ENCODE measurements around the gene COL8A2.

Gene COL8A2

DNA sequence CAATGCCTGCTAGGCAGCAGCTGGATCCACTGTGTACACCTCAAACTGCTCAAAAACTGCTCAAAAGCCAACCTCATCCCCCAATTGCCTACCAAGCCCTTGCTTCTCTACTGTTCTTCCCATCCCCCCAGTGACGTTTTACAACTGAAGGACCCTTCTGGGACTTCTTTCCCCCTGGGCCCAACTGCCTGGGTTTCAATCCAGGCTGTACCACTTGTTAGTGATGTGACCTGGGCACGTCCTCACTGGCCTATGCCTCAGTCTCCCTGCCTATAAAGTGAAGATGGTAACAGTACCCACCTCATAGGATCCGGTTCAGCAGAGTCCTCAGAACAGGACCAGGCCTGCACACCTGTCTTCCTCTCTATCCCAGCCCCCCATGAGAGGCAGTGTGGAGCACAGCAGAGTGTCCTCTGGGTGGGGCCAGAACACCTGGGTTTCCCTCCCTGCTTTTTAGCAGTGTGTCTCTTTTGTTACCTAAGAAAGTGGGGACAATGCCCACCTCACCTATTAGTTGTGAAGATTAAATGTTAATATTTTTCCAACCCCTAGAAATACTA is 43.0 kb downstream of the COL8A2 start:
- no peak for DNase-seq (ENCODE audit: low read depth)
- H3K4me3 ChIP-seq (ENCODE audit: low read depth, low read length), result no peak overlapping the region
- TF ChIP-seq, protein P1, sequence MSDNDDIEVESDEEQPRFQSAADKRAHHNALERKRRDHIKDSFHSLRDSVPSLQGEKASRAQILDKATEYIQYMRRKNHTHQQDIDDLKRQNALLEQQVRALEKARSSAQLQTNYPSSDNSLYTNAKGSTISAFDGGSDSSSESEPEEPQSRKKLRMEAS (IDR thresholded peaks at IDR 0.05; ENCODE audit: low read depth, low read length), result no peak
- TF ChIP-seq MYC (IDR thresholded peaks at IDR 0.05; ENCODE audit: low read depth, low read length), result no peak
- no peak for TF ChIP-seq POLR2A (IDR thresholded peaks at IDR 0.05; ENCODE audit: extremely low read depth, insufficient read length)
- TF ChIP-seq, protein P2, sequence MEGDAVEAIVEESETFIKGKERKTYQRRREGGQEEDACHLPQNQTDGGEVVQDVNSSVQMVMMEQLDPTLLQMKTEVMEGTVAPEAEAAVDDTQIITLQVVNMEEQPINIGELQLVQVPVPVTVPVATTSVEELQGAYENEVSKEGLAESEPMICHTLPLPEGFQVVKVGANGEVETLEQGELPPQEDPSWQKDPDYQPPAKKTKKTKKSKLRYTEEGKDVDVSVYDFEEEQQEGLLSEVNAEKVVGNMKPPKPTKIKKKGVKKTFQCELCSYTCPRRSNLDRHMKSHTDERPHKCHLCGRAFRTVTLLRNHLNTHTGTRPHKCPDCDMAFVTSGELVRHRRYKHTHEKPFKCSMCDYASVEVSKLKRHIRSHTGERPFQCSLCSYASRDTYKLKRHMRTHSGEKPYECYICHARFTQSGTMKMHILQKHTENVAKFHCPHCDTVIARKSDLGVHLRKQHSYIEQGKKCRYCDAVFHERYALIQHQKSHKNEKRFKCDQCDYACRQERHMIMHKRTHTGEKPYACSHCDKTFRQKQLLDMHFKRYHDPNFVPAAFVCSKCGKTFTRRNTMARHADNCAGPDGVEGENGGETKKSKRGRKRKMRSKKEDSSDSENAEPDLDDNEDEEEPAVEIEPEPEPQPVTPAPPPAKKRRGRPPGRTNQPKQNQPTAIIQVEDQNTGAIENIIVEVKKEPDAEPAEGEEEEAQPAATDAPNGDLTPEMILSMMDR (IDR thresholded peaks at IDR 0.05; ENCODE audit: low read depth, low read length), result no peak

DNA sequence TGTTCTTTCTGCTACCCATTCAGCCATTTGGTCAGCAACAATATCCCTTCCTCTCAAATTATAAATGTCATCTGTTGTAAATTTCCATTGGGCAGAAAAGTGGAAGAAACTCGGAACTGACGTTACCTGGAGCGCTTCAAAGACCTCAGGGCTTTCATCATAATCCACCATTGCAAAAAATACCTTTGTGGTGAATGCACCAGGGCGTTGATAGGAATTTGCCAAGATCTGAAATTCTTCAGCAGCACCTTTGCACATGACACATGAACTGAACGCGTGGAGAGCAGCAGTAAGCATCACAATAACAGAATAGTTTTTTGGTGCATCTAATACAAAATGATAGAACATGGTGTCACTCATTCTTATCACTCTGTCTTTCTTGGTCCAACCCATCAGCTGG is 44.2 kb downstream of the COL8A2 start:
- H3K4me3 ChIP-seq (ENCODE audit: low read depth, low read length), result no peak overlapping the region
- no peak for DNase-seq (ENCODE audit: low read depth)
- TF ChIP-seq, protein P1 (IDR thresholded peaks at IDR 0.05; ENCODE audit: low read depth, low read length), result no peak
- TF ChIP-seq POLR2A (IDR thresholded peaks at IDR 0.05; ENCODE audit: extremely low read depth, insufficient read length) (no peak), MYC (IDR thresholded peaks at IDR 0.05; ENCODE audit: low read depth, low read length) (no peak)
- TF ChIP-seq, protein P2 (IDR thresholded peaks at IDR 0.05; ENCODE audit: low read depth, low read length), result no peak

DNA sequence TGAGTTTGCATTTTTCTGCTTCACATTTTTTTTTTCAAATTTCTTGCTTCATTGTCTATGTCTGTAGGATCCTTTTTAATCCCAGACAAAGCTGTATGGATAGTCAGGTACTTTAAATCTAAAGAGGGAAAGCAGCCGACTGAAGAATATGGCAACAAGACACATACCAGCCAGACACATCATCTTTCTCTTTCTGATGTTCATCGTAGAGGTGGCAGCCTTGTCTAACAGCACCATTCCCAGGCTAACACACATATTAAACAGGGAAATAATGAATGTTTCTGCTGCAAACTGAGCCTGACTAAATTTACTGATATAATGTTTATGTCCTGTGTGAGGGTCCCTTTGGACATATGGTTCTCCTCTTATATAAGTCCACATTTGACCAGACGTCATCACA is 44.8 kb downstream of the COL8A2 start:
- no peak overlapping the region for H3K4me3 ChIP-seq (ENCODE audit: low read depth, low read length)
- DNase-seq (ENCODE audit: low read depth), result no peak
- TF ChIP-seq, protein P2 (IDR thresholded peaks at IDR 0.05; ENCODE audit: low read depth, low read length), result no peak
- no peak for TF ChIP-seq POLR2A (IDR thresholded peaks at IDR 0.05; ENCODE audit: extremely low read depth, insufficient read length)
- no peak for TF ChIP-seq MYC (IDR thresholded peaks at IDR 0.05; ENCODE audit: low read depth, low read length)
- TF ChIP-seq, protein P1 (IDR thresholded peaks at IDR 0.05; ENCODE audit: low read depth, low read length), result no peak

DNA sequence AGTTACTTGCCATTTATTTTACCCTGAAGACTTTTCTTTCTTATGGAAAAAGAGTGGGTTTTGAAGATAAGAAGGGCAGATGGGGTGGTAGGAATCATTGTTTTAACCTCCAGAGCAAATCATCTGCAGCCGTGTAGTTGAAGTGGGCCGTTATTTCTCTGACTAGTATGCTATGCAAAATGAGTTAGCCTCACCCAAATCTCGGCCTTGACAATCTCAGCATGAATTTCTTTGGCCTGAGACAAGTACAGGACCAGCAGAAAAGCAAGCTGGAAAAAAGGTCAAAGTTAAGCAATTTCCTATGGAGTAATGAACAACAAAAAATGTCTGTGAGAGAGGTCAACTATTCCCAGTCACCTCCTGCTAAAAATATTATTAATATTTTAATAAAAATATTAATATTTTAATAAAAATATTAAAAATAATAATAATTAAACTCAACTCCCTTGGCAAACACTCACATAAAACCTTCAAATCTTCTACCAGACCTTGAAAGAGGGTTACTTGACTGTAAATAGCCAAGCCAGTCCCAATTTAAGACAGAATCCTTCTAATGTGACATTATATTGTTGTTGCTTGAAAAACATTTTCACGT is 47.9 kb downstream of the COL8A2 start:
- TF ChIP-seq, protein P1 (IDR thresholded peaks at IDR 0.05; ENCODE audit: low read depth, low read length), result no peak
- no peak for TF ChIP-seq MYC (IDR thresholded peaks at IDR 0.05; ENCODE audit: low read depth, low read length)
- TF ChIP-seq, protein P2 (IDR thresholded peaks at IDR 0.05; ENCODE audit: low read depth, low read length), result no peak
- TF ChIP-seq POLR2A (IDR thresholded peaks at IDR 0.05; ENCODE audit: extremely low read depth, insufficient read length), result no peak
- DNase-seq (ENCODE audit: low read depth), result no peak
- H3K4me3 ChIP-seq (ENCODE audit: low read depth, low read length), result no peak overlapping the region

DNA sequence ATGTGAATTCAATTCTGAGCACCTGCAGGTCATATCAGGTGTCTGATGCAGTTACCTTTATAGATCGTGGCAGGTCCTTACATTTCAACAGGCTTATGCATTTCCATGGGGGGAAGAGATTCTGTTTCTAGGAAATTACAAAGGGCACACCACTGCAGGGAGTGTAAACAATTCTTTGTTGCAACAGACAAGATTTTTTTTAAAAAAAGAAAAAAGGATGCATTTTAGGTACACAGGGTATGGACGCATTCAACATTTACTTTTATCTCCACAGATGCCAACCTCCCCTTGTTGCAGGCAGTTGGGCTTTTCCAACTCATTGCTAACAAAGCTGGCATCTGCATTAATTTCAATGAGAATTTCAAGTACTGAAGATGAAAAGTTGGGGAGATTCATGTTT is 54.7 kb downstream of the COL8A2 start:
- no peak for DNase-seq (ENCODE audit: low read depth)
- H3K4me3 ChIP-seq (ENCODE audit: low read depth, low read length), result no peak overlapping the region
- TF ChIP-seq, protein P2 (IDR thresholded peaks at IDR 0.05; ENCODE audit: low read depth, low read length), result no peak
- TF ChIP-seq POLR2A (IDR thresholded peaks at IDR 0.05; ENCODE audit: extremely low read depth, insufficient read length) (no peak), MYC (IDR thresholded peaks at IDR 0.05; ENCODE audit: low read depth, low read length) (no peak)
- TF ChIP-seq, protein P1 (IDR thresholded peaks at IDR 0.05; ENCODE audit: low read depth, low read length), result no peak
